H1 (cell line): ENCODE measurements around the gene LCAT. TPM values are rescaled to one million over a fixed set of nuclear protein-coding genes. Genes with fewer than 3 reads are reported as not detected.

Experiments used
- CTCF ChIA-PET: fragments of 300-600 bp; sonication (Branson Sonifier 250); formaldehyde crosslinking; loops from one replicate; lab custom pipeline; 2021; ENCODE audit not compliant: partially characterized antibody; lab: Charles Lee
- POLR2A ChIA-PET: fragments of 300-600 bp; sonication (Branson Sonifier 250); formaldehyde crosslinking; loops from one replicate; lab custom pipeline; 2021; ENCODE audit warnings: inconsistent platforms; ENCODE audit not compliant: partially characterized antibody; lab: Charles Lee
- DNase-seq, 2 experiments: peaks; one replicate each; pipeline versions ENCODE4 v3.0.0 to v3.0.0-alpha.2; 2010 to 2022; ENCODE audit warnings: low spot score in 2 of 2, low read depth in 1 of 2, mixed read lengths in 1 of 2
- FAIRE-seq: peaks from 2 replicates; lab custom pipeline; 2011; peaks lifted over from hg19 to GRCh38; lab: Jason Lieb, UNC
- H2AFZ ChIP-seq: 2 replicates; pipeline ENCODE4 v1.8.1; 2012; ENCODE audit warnings: low read length, inconsistent platforms
- H2AK5ac ChIP-seq: 2 replicates; pipeline ENCODE4 v1.6.1; 2013; ENCODE audit warnings: low read depth, low read length
- H2BK120ac ChIP-seq: replicated peaks from 2 replicates; pipeline ENCODE3; 2013; ENCODE audit warnings: low read depth, low read length, inconsistent platforms
- H2BK12ac ChIP-seq: 2 replicates; pipeline ENCODE4 v1.6.1; 2013; ENCODE audit warnings: low read depth, low read length
- H2BK15ac ChIP-seq: 2 replicates; pipeline ENCODE4 v1.6.1; 2013; ENCODE audit warnings: low read length
- H2BK20ac ChIP-seq: 2 replicates; pipeline ENCODE4 v1.6.1; 2013; ENCODE audit warnings: low read length
- H2BK5ac ChIP-seq: 2 replicates; pipeline ENCODE4 v1.6.1; 2013; ENCODE audit warnings: low read depth, low read length
- H3K14ac ChIP-seq: 2 replicates; pipeline ENCODE4 v1.6.1; 2013; ENCODE audit warnings: inconsistent platforms; ENCODE audit not compliant: insufficient read length
- H3K18ac ChIP-seq: 2 replicates; pipeline ENCODE4 v1.6.1; 2013; ENCODE audit warnings: low read length; ENCODE audit errors: extremely low read depth
- H3K23ac ChIP-seq: 2 replicates; pipeline ENCODE4 v1.6.1; 2013; ENCODE audit warnings: inconsistent platforms; ENCODE audit not compliant: insufficient read length
- H3K23me2 ChIP-seq: 2 replicates; pipeline ENCODE4 v1.6.1; 2013; ENCODE audit warnings: low read depth, low read length
- H3K27ac ChIP-seq: 2 replicates; pipeline ENCODE4 v1.6.1; 2011; ENCODE audit warnings: low read depth, low read length, inconsistent platforms
- H3K27me3 ChIP-seq, 4 experiments: replicated peaks in 1 of 4; 1 replicate in 1 of 4; 2 replicates in 3 of 4; pipeline versions ENCODE4 v1.6.1 to v1.8.1; 2011 to 2013; ENCODE audit warnings: low read length in 3 of 4, mild to moderate bottlenecking in 3 of 4, inconsistent platforms in 2 of 4, mixed read lengths in 2 of 4, moderate library complexity in 1 of 4; ENCODE audit not compliant: control insufficient read depth in 3 of 4, insufficient read depth in 3 of 4; ENCODE audit errors: extremely low read depth in 1 of 4
- H3K36me3 ChIP-seq, 4 experiments: 2 replicates each; pipeline versions ENCODE4 v1.6.1 to v1.8.1; 2011 to 2013; ENCODE audit warnings: mild to moderate bottlenecking in 4 of 4, low read length in 3 of 4, moderate library complexity in 2 of 4, control low read depth in 1 of 4, inconsistent platforms in 1 of 4; ENCODE audit not compliant: insufficient read depth in 4 of 4, control insufficient read depth in 2 of 4
- H3K4ac ChIP-seq: replicated peaks from 2 replicates; pipeline ENCODE3; 2013; ENCODE audit warnings: low read length, low read depth, mixed read lengths, inconsistent platforms; ENCODE audit not compliant: insufficient read length
- H3K4me1 ChIP-seq, 4 experiments: replicated peaks in 1 of 4; 1 replicate in 1 of 4; 2 replicates in 3 of 4; pipeline versions ENCODE4 v1.6.1 to v1.8.1; 2011 to 2013; ENCODE audit warnings: low read length in 3 of 4, inconsistent platforms in 2 of 4, mixed read lengths in 1 of 4; ENCODE audit not compliant: insufficient read depth in 4 of 4, control insufficient read depth in 3 of 4
- H3K4me2 ChIP-seq, 2 experiments: 2 replicates each; pipeline versions ENCODE4 v1.6.1 to v1.8.1; 2011 to 2013; ENCODE audit warnings: low read depth in 2 of 2, low read length in 2 of 2, control low read depth in 1 of 2, inconsistent platforms in 1 of 2, mild to moderate bottlenecking in 1 of 2; ENCODE audit not compliant: insufficient read depth in 1 of 2
- H3K4me3 ChIP-seq, 4 experiments: fragments of 200-600, 300-600 bp in 1 of 4; sonication (generic), shearing (Covaris generic), sonication (Bioruptor Twin) in 1 of 4; 2 replicates each; pipeline versions ENCODE4 v1.5.1 to v1.8.1; 2011 to 2016; ENCODE audit warnings: low read length in 4 of 4, low read depth in 3 of 4, control low read depth in 2 of 4, inconsistent platforms in 2 of 4, mild to moderate bottlenecking in 2 of 4, mixed read lengths in 1 of 4, moderate library complexity in 1 of 4; ENCODE audit not compliant: insufficient read depth in 2 of 4; ENCODE audit errors: extremely low read depth in 1 of 4
- H3K56ac ChIP-seq: replicated peaks from 2 replicates; pipeline ENCODE3; 2013; ENCODE audit warnings: low read depth, mild to moderate bottlenecking, mixed read lengths, low read length, inconsistent platforms; ENCODE audit not compliant: insufficient read length
- H3K79me1 ChIP-seq: 2 replicates; pipeline ENCODE4 v1.6.1; 2013; ENCODE audit warnings: low read depth, low read length, control low read depth
- H3K79me2 ChIP-seq, 2 experiments: 2 replicates each; pipeline versions ENCODE4 v1.6.1 to v1.8.1; 2012 to 2013; ENCODE audit warnings: low read length in 2 of 2, mild to moderate bottlenecking in 2 of 2, inconsistent platforms in 1 of 2; ENCODE audit not compliant: insufficient read depth in 2 of 2, control insufficient read depth in 1 of 2
- H3K9ac ChIP-seq, 4 experiments: replicated peaks in 1 of 4; 1 replicate in 1 of 4; 2 replicates in 3 of 4; pipeline versions ENCODE4 v1.6.1 to v1.8.1; 2011 to 2013; ENCODE audit warnings: low read depth in 3 of 4, low read length in 3 of 4, control low read depth in 2 of 4, mild to moderate bottlenecking in 2 of 4, moderate library complexity in 2 of 4, inconsistent platforms in 1 of 4; ENCODE audit errors: extremely low read depth in 1 of 4
- H3K9me3 ChIP-seq, 2 experiments: 2 replicates each; pipeline versions ENCODE4 v1.6.1 to v1.8.1; 2012 to 2013; ENCODE audit warnings: mild to moderate bottlenecking in 2 of 2, moderate library complexity in 2 of 2, control low read depth in 1 of 2, inconsistent platforms in 1 of 2, low read depth in 1 of 2, low read length in 1 of 2, mixed read lengths in 1 of 2; ENCODE audit not compliant: insufficient read depth in 2 of 2
- H4K20me1 ChIP-seq, 2 experiments: replicated peaks in 1 of 2; 2 replicates each; pipeline versions ENCODE3 to v1.8.1; 2011 to 2013; ENCODE audit warnings: inconsistent platforms in 2 of 2, low read length in 2 of 2, mild to moderate bottlenecking in 1 of 2; ENCODE audit not compliant: insufficient read depth in 2 of 2, control insufficient read depth in 1 of 2
- H4K5ac ChIP-seq: 2 replicates; pipeline ENCODE4 v1.6.1; 2013; ENCODE audit warnings: low read length, low read depth, mixed read lengths, inconsistent platforms; ENCODE audit not compliant: insufficient read length
- H4K8ac ChIP-seq: 2 replicates; pipeline ENCODE4 v1.8.0; 2013; ENCODE audit warnings: mild to moderate bottlenecking, moderate library complexity, low read length, inconsistent platforms; ENCODE audit not compliant: insufficient read depth; ENCODE audit errors: extremely low read depth
- H4K91ac ChIP-seq: replicated peaks from 2 replicates; pipeline ENCODE3; 2013; ENCODE audit warnings: low read length, mixed read lengths, inconsistent platforms; ENCODE audit not compliant: insufficient read length
- SUZ12 ChIP-seq: fragments of 200-600 bp; sonication (generic); IDR thresholded peaks from 2 replicates; pipeline ENCODE4 v1.6.1; 2012; ENCODE audit warnings: mild to moderate bottlenecking, inconsistent platforms, low read length, moderate library complexity, mixed read lengths
- TAF7 ChIP-seq: optimal IDR thresholded peaks from 2 replicates; pipeline ENCODE3; 2011; ENCODE audit warnings: low read depth, mild to moderate bottlenecking, inconsistent platforms, low read length, moderate library complexity, borderline replicate concordance
- WGBS, 2 experiments: shearing (Covaris generic) in 1 of 2; methylation state at CpG; one replicate each; pipeline versions ENCODE4 v1.1.6 to v1.1.7; 2013 to 2015; ENCODE audit warnings: low lambda C conversion rate in 2 of 2, mixed read lengths in 2 of 2, inconsistent platforms in 1 of 2, low coverage in 1 of 2, missing lambda C conversion rate in 1 of 2; ENCODE audit not compliant: insufficient replicate concordance in 2 of 2, insufficient coverage in 1 of 2, insufficient read length in 1 of 2; ENCODE audit errors: extremely low coverage in 1 of 2, missing lambda C conversion rate in 1 of 2; 5-methylcytosine and 5-hydroxymethylcytosine counted together
- polyA plus RNA-seq, 7 experiments: library from polyadenylated mRNA; depleted of rRNA in 3 of 7; stranded (reverse) in 5 of 7; unstranded in 2 of 7; fragments of >200 nt in 5 of 7; fragments of 200-250 nt in 2 of 7; gene quantifications; 1 replicate in 5 of 7; 2 replicates in 1 of 7; 4 replicates in 1 of 7; pipeline versions ENCODE4 v1.2.1 to v1.2.3, GENCODE V29; 2011 to 2013; ENCODE audit warnings: missing spikeins in 2 of 7, mixed read lengths in 2 of 7
- total RNA-seq: library from RNA; stranded (reverse); fragmentation: NEBNext Ultra II Directional; extraction: Animal tissue kit (Norgen Biotek cat#: 25700); gene quantifications from 2 replicates; pipeline ENCODE4 v1.2.1, GENCODE V29; 2021

Gene LCAT
- total and polyA plus RNA-seq, 2 of the 8 experiments (the other 6 are each of a cell fraction or from before 2014, with no cell fraction given), result 9.4 to 19.6 TPM

GRCh38 chr16:67901734-67902133 is 42.2 kb downstream of the LCAT start:
- Histone ChIP-seq H2AK5ac (no peak overlapping the region), H3K27ac (no peak overlapping the region), H3K36me3 (no peaks in the 10 kb centered on the region; a peak in 1 of 8 replicates), H2BK5ac (no peak overlapping the region), H3K14ac (no peak overlapping the region), H2BK20ac (no peak overlapping the region), H2BK15ac (no peak overlapping the region), H3K23ac (no peak overlapping the region), H3K27me3 (no peaks in the 10 kb centered on the region), H4K8ac (no peak overlapping the region), H3K79me1 (peaks cover 12% of the 10 kb centered on the region), H3K4me2 (no peak overlapping the region), H3K9ac (no peak overlapping the region), H4K20me1 (peaks cover 2 to 5% of the 10 kb centered on the region in 2 experiments), H4K91ac (no peak overlapping the region), H3K4me1 (no peaks in the 10 kb centered on the region), H2BK12ac (no peak overlapping the region)
- FAIRE-seq, result no peak
- whole genome bisulfite sequencing, 2 experiments, result 91% methylated on average over 5 of the region's 5 CpGs; no CpG with 5 or more reads in 1 of the 2 experiments
- TF ChIP-seq SUZ12 (no peak), TAF7 (no peak)
- TF ChIP-seq, all 59 proteins: peak for 0
- Histone ChIP-seq H2BK120ac (no peak overlapping the region), H3K23me2 (no peaks in the 10 kb centered on the region), H3K9me3 (no peaks in the 10 kb centered on the region), H3K56ac (no peak overlapping the region), H3K4ac (no peak overlapping the region), H3K4me3 (no peak overlapping the region), H4K5ac (no peak overlapping the region), H3K79me2 (peaks cover 3 to 21% of the 10 kb centered on the region in 2 experiments; a peak in 3 of 4 replicates), H2AFZ (no peak overlapping the region), H3K18ac (no peak overlapping the region)
- POLR2A ChIA-PET, result interaction anchor here (0.7 to 1.1 kb wide), 3 partner anchors 8 to 340 kb away, joined by 3 to 4 read pairs (median 3); partner anchors contain the start of gene PSKH1
- DNase-seq, result no peak
- CTCF ChIA-PET, result interaction anchor here (0.7 to 1.7 kb wide), 5 partner anchors 21 to 165 kb away, joined by 3 to 5 read pairs (median 4); no protein-coding TSS in a partner anchor
